Cerebellar nuclear complex (tissue), 1 donor: ENCODE data around the gene OCEL1.

Experiments used
- DNase-seq, 2 experiments: peaks; one replicate each; lab custom pipeline; 2025; lab: John Stamatoyannopoulos, UW

The OCEL1 gene

DNA sequence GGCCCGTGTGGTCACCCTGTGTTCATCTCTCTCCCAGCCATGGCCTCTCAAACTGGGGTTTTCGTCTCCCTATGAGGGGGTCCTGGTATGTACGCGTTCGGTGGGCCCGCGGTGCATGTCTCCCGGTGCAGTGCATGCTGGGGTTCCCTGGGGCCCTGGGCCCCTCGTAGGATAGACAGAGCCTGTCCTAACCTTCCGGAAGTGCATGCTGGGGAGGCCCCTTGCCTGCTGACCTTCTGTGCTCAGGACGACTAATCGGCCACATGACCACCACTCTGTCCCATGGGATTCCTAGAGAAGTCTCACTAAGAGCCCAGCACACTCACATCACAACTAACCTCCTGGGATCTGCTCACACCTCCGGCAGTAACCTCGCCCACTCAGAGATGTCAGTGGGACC is 15.7 kb upstream of the OCEL1 start:
- DNase-seq = no peak

DNA sequence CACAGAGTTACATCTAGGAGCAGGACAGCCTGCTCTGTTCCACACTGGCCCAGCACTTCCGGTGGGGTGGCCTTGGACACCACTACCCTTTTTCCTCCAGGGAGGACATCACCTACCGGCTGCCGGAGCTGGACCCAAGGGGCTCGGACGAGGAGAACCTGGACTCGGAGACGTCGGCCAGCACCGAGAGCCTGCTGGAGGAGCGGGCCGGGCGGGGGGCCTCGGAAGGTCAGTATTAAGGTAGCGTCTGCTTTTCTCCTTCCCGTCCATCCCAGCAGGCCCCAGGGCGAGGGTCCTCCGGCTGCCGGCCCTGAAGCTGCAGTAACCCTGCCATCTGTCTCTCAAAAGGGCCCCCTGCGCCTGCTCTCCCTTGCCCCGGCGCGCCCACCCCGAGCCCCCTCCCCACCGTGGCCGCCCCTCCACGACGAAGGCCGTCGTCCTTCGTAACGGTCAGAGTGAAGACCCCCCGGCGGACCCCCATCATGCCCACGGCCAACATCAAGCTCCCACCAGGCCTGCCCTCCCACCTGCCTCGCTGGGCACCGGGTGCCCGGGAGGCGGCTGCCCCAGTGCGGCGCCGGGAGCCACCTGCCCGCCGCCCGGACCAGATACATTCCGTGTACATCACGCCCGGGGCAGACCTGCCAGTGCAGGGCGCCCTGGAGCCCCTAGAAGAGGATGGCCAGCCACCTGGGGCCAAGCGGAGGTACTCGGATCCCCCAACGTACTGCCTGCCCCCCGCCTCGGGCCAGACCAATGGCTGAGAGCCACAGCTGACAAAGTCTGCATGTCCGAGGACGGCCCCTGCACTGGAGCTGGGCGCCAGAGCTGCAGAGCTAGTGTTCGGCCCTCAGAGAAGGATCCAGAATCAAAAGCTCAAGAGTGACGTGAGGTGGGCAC is 14.2 kb upstream of the OCEL1 start:
- DNase-seq = no peak

GRCh38 chr19:17213334-17213733 is 12.7 kb upstream of the OCEL1 start:
- DNase-seq = no peak

GRCh38 chr19:17214508-17215126 is 11.4 kb upstream of the OCEL1 start:
- DNase-seq = no peak

DNA sequence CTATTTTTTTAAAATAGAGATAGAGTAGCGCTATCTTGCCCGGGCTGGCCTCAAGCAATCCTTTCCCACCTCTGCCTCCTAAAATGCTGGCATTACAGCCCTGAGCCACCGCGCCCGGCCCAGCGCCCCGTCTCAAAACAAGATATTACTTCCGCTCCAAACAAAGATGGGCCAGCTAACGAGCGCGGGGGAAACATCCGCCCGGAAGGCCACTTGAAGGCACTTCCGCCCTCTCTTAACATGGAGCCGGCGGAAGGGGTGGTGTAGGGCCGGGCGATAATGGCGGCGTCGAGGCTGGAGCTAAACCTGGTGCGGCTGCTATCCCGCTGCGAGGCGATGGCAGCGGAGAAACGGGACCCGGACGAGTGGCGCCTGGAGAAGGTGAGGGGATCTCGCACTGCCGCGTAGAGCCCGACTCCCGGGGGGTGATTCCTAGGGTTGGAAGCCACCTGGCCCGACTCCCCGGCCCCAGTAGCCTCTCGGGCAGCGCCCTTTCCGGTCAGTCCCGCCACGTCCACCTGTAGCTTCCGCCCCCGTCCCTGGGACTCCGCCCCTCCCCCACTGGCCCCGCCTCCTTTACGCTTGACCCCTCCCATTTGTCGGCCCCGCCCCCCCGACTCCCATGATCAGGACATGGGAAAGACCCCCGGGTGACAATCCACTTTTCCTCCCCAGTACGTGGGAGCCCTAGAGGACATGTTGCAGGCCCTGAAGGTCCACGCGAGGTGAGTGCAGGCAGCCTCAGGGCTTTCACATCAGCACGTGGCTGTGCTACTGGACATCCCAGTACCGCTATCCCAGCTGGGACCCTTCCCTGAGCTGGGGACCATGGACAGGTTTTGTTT is 10.7 kb upstream of the OCEL1 start, which contains the start of gene USE1:
Gene USE1, plus strand, starts transcription at position 231 of the 845 bp plus-strand sequence. Its CDS starts 49 bp downstream, at position 280.
- DNase-seq = peak in 1 of 2 experiments; percentile 79

- DNase-seq = no peak
These were observed 9.9 kb upstream of the OCEL1 start for GRCh38 chr19:17216058-17216670.

GRCh38 chr19:17219286-17219685 is 6.7 kb upstream of the OCEL1 start:
- DNase-seq = no peak

DNA sequence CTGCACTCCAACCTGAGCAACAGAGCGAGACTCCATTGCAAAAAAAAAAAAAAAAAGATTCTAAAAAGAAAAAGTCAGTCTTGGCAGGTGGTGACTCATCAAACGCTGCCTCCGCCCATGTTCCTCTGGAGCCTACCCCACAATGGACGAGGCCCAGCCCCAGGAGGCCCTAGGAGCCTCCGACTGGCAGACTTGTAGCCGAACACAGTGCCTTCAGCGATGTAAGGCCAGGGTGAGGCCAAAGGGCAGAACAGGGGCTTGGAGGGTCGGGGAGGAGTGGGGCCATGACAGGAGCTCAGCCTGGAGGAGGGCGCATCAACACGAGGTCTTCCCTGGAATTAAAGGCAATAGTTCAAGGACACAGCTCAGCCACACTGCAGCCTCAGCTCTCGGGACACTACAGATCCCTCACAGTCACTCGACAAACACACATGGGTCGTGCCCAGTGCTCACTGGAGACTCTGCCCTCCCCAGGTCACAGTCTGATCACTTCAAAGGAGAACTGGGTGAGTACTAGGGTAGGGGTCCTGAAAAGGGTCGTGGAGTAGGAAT is 5.7 kb upstream of the OCEL1 start:
- no peak for DNase-seq

DNA sequence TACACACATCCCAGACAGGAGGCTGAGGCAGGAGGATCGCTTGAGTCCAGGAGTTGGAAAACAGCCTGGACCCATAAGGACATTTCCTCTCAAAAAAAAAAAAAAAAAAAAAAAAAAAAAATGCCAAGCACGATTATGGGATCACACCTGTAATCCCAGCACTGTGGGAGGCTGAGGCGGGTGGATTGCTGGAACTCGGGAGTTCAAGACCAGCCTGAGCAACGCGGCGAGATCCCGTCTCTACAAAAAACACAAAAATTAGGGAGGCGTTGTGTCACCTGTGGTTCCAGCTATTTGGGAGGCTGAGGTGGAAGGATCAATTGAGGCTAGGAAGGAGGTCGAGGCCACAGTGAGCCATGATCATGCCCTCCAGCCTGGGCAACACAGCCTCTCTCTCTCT is 973 bp upstream of the OCEL1 start:
- no peak for DNase-seq

- DNase-seq = no peak
These were observed 1.9 kb downstream of the OCEL1 start for GRCh38 chr19:17227798-17228367.

GRCh38 chr19:17229890-17230289 is 3.9 kb downstream of the OCEL1 start:
- DNase-seq = no peak

DNA sequence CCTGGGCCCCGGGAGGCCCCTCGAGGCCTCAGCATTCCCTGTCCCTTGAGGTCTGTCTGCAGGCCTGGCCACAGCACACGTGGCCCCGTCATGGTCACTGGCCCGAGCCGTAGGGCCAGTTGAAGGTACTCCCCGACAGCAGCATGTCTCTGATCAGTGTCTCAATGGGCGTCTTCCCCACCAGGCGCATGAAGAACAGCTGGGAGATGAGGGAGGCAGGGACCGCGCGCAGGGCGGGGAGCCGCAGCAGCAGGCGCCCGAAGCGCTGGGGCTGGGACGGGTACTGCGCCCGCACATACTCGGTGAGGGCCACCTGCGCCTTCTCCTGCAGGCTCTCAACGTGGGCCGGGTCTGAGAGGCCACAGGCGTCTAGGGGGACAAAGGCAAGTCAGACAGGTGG is 6.2 kb downstream of the OCEL1 start:
- DNase-seq = no peak

- no peak for DNase-seq
These were observed 8.9 kb downstream of the OCEL1 start for GRCh38 chr19:17234911-17235299.

- DNase-seq = peak in 1 of 2 experiments; percentile 11
These were observed 9.4 kb downstream of the OCEL1 start for GRCh38 chr19:17235300-17235970.

- no peak for DNase-seq
These were observed 10.1 kb downstream of the OCEL1 start for GRCh38 chr19:17235971-17236777.

GRCh38 chr19:17236811-17237543 is 11.0 kb downstream of the OCEL1 start:
- no peak for DNase-seq

DNA sequence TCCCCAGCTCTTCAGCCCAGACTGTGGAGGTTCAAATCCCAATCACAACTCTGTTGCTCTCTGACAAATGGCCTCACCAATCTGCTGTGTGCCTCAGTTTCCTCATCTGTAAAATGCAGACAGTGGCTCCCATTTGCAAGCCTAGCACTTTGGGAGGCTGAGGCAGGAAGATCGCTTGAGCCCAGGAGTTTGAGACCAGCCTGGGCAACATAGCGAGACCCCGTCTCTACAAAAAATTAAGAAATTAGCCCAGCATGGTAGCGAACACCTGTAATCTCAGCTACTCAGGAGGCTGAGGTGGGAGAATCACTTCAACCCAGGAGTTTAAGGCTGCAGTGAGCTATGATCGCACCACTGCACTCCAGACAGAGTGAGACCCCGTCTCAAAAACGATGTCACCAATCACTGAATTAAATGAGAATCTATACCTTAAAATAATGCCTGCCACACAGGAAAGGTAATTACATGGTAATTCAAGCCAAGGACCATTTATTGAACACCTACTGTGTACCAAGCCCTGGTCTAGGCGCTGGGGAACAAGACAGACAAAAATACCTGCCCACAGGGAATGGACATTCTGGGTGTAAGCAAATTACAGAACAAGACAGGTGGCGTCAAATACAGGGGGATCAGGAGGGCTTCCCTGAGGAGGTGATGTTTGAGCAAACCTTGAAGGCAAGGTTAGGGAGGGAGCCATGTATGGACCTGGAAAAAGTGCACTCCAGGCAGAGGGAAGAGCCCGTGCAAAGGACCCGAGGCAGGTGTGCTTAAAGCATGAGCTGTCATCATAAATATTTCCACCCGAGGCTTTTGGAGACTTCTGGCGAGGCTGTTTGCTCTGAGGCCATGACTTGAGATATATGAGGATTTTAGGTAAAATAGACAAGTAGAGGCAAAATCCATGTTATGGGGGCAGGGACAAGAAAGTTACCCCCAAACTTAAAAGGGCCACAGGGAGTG is 12.0 kb downstream of the OCEL1 start:
- no peak for DNase-seq
